PC-3 (cell line): ENCODE data around the gene VAT1L. TPM values are rescaled to one million over a fixed set of nuclear protein-coding genes. Genes with fewer than 3 reads are reported as not detected.

Experiments used
- ATAC-seq: fragments of 200-7000 bp; cut with Tn5 transposase; 2 replicates; pipeline ENCODE4 v1.9.1; 2020; ENCODE audit warnings: mild to moderate bottlenecking, moderate library complexity
- BruUV-seq: library from RNA; stranded (reverse); fragments of 400-500 nt; replicated peaks from 2 replicates; lab custom pipeline; 2021; lab: Mats Ljungman, UMichigan
- CTCF ChIA-PET: fragments of 300-600 bp; sonication (Branson Sonifier 250); formaldehyde crosslinking; loops from one replicate; lab custom pipeline; 2022; ENCODE audit warnings: antibody characterized with exemption; lab: Charles Lee
- POLR2A ChIA-PET: fragments of 300-600 bp; sonication (Branson Sonifier 250); formaldehyde crosslinking; loops from one replicate; lab custom pipeline; 2022; ENCODE audit warnings: antibody characterized with exemption; ENCODE audit not compliant: unreplicated experiment; lab: Charles Lee
- DNase-seq: peaks from one replicate; pipeline ENCODE4 v3.0.0-alpha.2; 2015
- H2AFZ ChIP-seq: fragments of 300-600 bp; sonication (generic); 2 replicates; pipeline ENCODE4 v1.6.0; 2016; ENCODE audit warnings: antibody characterized with exemption, low read length
- H3F3A ChIP-seq: fragments of 300-600 bp; sonication (generic); one replicate; pipeline ENCODE4 v1.6.0; 2017; ENCODE audit warnings: antibody characterized with exemption, low read length, control low read depth, mild to moderate bottlenecking; ENCODE audit not compliant: unreplicated experiment
- H3K27ac ChIP-seq: fragments of 300-600 bp; sonication (generic); 2 replicates; pipeline ENCODE4 v1.5.1; 2016; ENCODE audit warnings: mild to moderate bottlenecking, low read length
- H3K27me3 ChIP-seq: fragments of 300-600 bp; sonication (generic); 2 replicates; pipeline ENCODE4 v1.6.1; 2016; ENCODE audit warnings: low read length, mixed read lengths
- H3K36me3 ChIP-seq: fragments of 300-600 bp; sonication (generic); 2 replicates; pipeline ENCODE4 v1.6.1; 2016; ENCODE audit warnings: low read depth, mixed run types, low read length, mixed read lengths
- H3K4me1 ChIP-seq: fragments of 300-600 bp; sonication (generic); 2 replicates; pipeline ENCODE4 v1.5.1; 2016; ENCODE audit warnings: low read length; ENCODE audit not compliant: insufficient read depth
- H3K4me2 ChIP-seq: fragments of 300-600 bp; sonication (generic); 2 replicates; pipeline ENCODE4 v1.6.0; 2016; ENCODE audit warnings: low read length
- H3K4me3 ChIP-seq: fragments of 300-600 bp; sonication (generic); 2 replicates; pipeline ENCODE4 v1.5.1; 2016; ENCODE audit warnings: mild to moderate bottlenecking, low read length, mixed read lengths
- H3K79me2 ChIP-seq: fragments of 300-600 bp; sonication (generic); 2 replicates; pipeline ENCODE4 v1.6.1; 2017; ENCODE audit warnings: low read length, mixed read lengths
- H3K9ac ChIP-seq: fragments of 300-600 bp; sonication (generic); 2 replicates; pipeline ENCODE4 v1.6.0; 2016; ENCODE audit warnings: mild to moderate bottlenecking, low read length
- H3K9me2 ChIP-seq: fragments of 300-600 bp; sonication (generic); replicated peaks from 2 replicates; pipeline ENCODE4 v1.6.1; 2016; ENCODE audit warnings: mixed run types, low read length, mixed read lengths
- H3K9me3 ChIP-seq: fragments of 300-600 bp; sonication (generic); 2 replicates; pipeline ENCODE4 v1.6.1; 2016; ENCODE audit warnings: low read length, mixed read lengths
- H4K20me1 ChIP-seq: fragments of 300-600 bp; sonication (generic); 2 replicates; pipeline ENCODE4 v1.6.1; 2016; ENCODE audit warnings: low read length, mixed read lengths
- EZH2 ChIP-seq: fragments of 300-600 bp; sonication (generic); IDR thresholded peaks from one replicate; pipeline ENCODE4 v1.6.1; 2017; ENCODE audit warnings: antibody characterized with exemption, mild to moderate bottlenecking, low read length; ENCODE audit not compliant: unreplicated experiment
- EZH2phosphoT487 ChIP-seq: fragments of 300-600 bp; sonication (generic); IDR thresholded peaks from 2 replicates; pipeline ENCODE4 v1.6.1; 2018; ENCODE audit warnings: mild to moderate bottlenecking, antibody characterized with exemption, low read length, borderline replicate concordance
- intact Hi-C: fragments of 100-400 bp; cut with micrococcal nuclease; formaldehyde crosslinking; loops from 2 replicates; pipeline ENCODE4 v1.9.0; 2023
- total RNA-seq: library from RNA; depleted of rRNA; stranded (reverse); fragments of >200 nt; gene quantifications from 2 replicates; pipeline ENCODE4 v1.2.3, GENCODE V29; 2014
- TF ChIP-seq, protein P1 (sequence below): fragments of 300-600 bp; sonication (generic); conservative IDR thresholded peaks from 2 replicates; pipeline ENCODE4 v1.5.1; 2017; ENCODE audit warnings: antibody characterized with exemption, low read depth, mild to moderate bottlenecking, low read length

Gene VAT1L
- total RNA-seq, 1 experiment from 2014 or later = 0.47 TPM

DNA sequence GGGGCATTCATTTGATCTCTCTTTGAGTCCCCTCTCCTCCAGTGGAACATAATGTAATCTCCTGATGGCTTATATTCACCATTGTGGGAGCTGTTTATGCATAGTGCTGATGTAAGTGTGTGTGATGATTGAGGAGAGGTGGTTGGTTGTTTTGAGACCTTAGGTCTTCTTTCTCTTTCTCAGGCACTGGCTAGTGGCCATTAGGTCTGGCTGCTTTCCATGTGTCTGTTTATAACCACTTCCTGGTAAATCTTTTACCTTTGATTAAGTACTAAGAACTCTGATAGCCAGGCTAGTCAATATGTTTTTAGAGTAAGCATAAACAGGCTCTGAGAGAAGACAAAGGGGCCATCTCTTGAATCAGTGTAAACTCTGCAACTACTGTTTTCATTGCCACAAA is 27.9 kb downstream of the VAT1L start:
- intact Hi-C loops = no loop called here
- H3K4me1 ChIP-seq = no peaks in the 10 kb centered on the region
- no peaks in the 10 kb centered on the region for H3K27me3 ChIP-seq
- no peaks in the 10 kb centered on the region for H3K9me2 ChIP-seq
- H3K4me2 ChIP-seq = no peak overlapping the region
- H2AFZ ChIP-seq = no peak overlapping the region
- H3K9me3 ChIP-seq = no peaks in the 10 kb centered on the region
- no peak for DNase-seq
- no peaks in the 10 kb centered on the region for H3K79me2 ChIP-seq
- H3F3A ChIP-seq = no peaks in the 10 kb centered on the region
- CTCF ChIA-PET = no interaction called here
- H4K20me1 ChIP-seq = no peaks in the 10 kb centered on the region
- H3K36me3 ChIP-seq = no peaks in the 10 kb centered on the region
- TF ChIP-seq EZH2 (no peak), EZH2phosphoT487 (no peak)
- TF ChIP-seq, protein P1, sequence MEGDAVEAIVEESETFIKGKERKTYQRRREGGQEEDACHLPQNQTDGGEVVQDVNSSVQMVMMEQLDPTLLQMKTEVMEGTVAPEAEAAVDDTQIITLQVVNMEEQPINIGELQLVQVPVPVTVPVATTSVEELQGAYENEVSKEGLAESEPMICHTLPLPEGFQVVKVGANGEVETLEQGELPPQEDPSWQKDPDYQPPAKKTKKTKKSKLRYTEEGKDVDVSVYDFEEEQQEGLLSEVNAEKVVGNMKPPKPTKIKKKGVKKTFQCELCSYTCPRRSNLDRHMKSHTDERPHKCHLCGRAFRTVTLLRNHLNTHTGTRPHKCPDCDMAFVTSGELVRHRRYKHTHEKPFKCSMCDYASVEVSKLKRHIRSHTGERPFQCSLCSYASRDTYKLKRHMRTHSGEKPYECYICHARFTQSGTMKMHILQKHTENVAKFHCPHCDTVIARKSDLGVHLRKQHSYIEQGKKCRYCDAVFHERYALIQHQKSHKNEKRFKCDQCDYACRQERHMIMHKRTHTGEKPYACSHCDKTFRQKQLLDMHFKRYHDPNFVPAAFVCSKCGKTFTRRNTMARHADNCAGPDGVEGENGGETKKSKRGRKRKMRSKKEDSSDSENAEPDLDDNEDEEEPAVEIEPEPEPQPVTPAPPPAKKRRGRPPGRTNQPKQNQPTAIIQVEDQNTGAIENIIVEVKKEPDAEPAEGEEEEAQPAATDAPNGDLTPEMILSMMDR = no peak
- POLR2A ChIA-PET = no interaction called here
- BruUV-seq = no TSS peak
- no peak overlapping the region for H3K27ac ChIP-seq
- H3K4me3 ChIP-seq = no peak overlapping the region
- ATAC-seq = no peak
- H3K9ac ChIP-seq = no peak overlapping the region

DNA sequence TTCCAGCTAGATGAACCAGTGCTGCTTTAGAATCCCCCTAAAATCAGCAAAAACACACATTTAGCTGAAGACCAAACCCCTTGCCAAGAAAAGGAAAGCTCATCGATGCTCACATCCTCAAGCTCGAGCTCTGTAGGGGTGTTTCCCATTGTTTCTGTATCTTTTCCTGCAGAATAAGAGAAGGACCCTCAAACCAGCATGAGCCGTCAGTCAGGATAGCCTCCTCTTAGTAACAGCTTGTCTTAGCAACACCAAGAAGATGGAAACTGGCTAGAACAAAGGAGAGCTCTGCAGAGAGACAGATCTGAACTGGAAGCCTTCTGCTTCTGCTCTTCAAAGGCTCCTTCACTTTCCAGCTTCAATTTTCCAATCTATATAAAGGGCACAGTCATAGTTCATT is 32.0 kb downstream of the VAT1L start:
- Histone ChIP-seq H3F3A (no peaks in the 10 kb centered on the region), H3K27me3 (no peaks in the 10 kb centered on the region), H3K9ac (no peak overlapping the region), H3K4me1 (no peaks in the 10 kb centered on the region), H3K27ac (no peak overlapping the region), H3K9me3 (no peaks in the 10 kb centered on the region), H3K4me3 (no peak overlapping the region), H2AFZ (no peak overlapping the region), H3K9me2 (no peaks in the 10 kb centered on the region), H3K4me2 (no peak overlapping the region), H3K36me3 (no peaks in the 10 kb centered on the region), H4K20me1 (no peaks in the 10 kb centered on the region), H3K79me2 (no peaks in the 10 kb centered on the region)
- intact Hi-C loops = no loop called here
- no peak for ATAC-seq
- TF ChIP-seq EZH2 = no peak
- no peak for TF ChIP-seq EZH2phosphoT487
- TF ChIP-seq, protein P1 = no peak
- no peak for DNase-seq
- CTCF ChIA-PET = no interaction called here
- BruUV-seq = no TSS peak
- POLR2A ChIA-PET = no interaction called here

DNA sequence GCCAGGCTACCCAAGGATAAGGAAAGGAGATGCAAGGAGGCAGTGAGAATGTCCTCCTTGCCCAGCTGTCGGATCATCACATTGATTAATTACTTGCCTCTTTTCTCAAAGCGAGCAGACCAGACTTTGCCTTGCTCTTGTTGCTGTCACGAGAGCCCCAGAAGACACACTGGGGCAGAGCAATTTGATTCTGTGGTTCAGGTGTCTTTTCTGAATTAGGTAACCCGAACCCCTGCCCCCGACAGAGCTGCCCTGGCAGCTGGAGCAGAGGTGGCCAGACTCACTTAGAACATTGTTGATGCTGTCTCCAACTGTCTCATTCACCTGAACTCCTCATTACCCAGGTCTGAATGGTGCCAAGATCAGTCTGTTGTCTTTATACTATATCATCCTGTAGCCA is 34.3 kb downstream of the VAT1L start:
- no peaks in the 10 kb centered on the region for H3K9me3 ChIP-seq
- no peaks in the 10 kb centered on the region for H3K79me2 ChIP-seq
- no TSS peak for BruUV-seq
- H3K4me3 ChIP-seq = no peak overlapping the region
- no peak for TF ChIP-seq EZH2
- TF ChIP-seq EZH2phosphoT487 = no peak
- TF ChIP-seq, protein P1 = no peak
- DNase-seq (no peak), ATAC-seq (no peak)
- no peak overlapping the region for H3K27ac ChIP-seq
- no peak overlapping the region for H3K4me2 ChIP-seq
- no peaks in the 10 kb centered on the region for H3F3A ChIP-seq
- ChIA-PET POLR2A (no interaction called here), CTCF (no interaction called here)
- no peaks in the 10 kb centered on the region for H3K36me3 ChIP-seq
- no peaks in the 10 kb centered on the region for H3K27me3 ChIP-seq
- no peaks in the 10 kb centered on the region for H3K4me1 ChIP-seq
- H3K9ac ChIP-seq = no peak overlapping the region
- H3K9me2 ChIP-seq = no peaks in the 10 kb centered on the region
- intact Hi-C loops = no loop called here
- H2AFZ ChIP-seq = no peak overlapping the region
- no peaks in the 10 kb centered on the region for H4K20me1 ChIP-seq
